ENCODE results near the gene SH3RF3. TPM values are rescaled to one million over a fixed set of nuclear protein-coding genes. Genes with fewer than 3 reads are reported as not detected.

The SH3RF3 gene
- total and polyA plus RNA-seq, 10 of the 15 experiments (the other 5 are each of a cell fraction or from before 2014, with no cell fraction given), result 0.08 to 8.8 (median 2.3) TPM

DNA sequence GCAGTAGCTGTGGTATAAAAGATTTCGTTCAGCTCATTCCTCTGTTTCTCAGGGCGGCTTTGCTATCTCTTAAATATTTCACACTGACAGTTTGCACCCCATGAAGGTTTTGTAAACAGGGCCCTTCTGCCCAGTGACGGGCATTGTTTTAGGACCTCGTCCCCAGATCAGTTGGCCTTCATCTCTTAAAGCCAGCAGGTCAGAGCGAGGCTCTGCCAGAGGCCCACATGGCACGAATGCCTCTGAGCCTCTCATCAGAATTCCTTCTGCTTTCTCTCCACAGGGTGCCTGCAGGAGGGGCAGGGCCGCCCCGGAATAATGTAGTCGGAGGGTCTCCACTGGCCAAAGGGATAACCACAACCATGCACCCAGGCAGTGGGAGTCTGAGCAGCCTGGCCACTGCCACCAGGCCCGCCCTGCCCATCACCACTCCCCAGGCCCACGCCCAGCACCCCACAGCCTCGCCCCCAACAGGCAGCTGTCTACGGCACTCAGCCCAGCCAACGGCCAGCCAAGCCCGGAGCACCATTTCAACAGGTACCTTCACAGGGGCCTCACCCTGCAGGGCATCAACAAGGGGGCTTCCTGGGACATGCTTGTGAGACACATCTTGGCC lies 307.7 kb downstream of the SH3RF3 start (continued):
- no peak for TF ChIP-seq FOS (IDR thresholded peaks at IDR 0.05; ENCODE audit: borderline replicate concordance, extremely low read depth, insufficient read length)
- no peak for TF ChIP-seq SREBF2 (IDR thresholded peaks at IDR 0.05; ENCODE audit: low read length)
- TF ChIP-seq CBFB (IDR thresholded peaks at IDR 0.05; ENCODE audit: low read depth), result no peak
- no peak for TF ChIP-seq SMAD1 (IDR thresholded peaks at IDR 0.05; ENCODE audit: low read depth, partially characterized antibody)
- no peak for TF ChIP-seq TCF7 (IDR thresholded peaks at IDR 0.05; ENCODE audit: borderline replicate concordance)
- TF ChIP-seq ESRRA (IDR thresholded peaks at IDR 0.05; ENCODE audit: low read length), result no peak

GRCh38 chr2:109437325-109438090 lies 308.5 kb downstream of the SH3RF3 start:
- Histone ChIP-seq H3K4me1 (ENCODE audit: control insufficient read depth, insufficient read depth, low read length) (no peaks in the 10 kb centered on the region), H3K27me3 (replicated peaks in 1 of 2; ENCODE audit: control insufficient read depth in 2 of 2, insufficient read depth in 2 of 2, low read length in 1 of 2) (no peaks in the 10 kb centered on the region), H3K9me3 (replicated peaks; ENCODE audit: control insufficient read depth, insufficient read depth, low read length) (no peaks in the 10 kb centered on the region; the same call in 2 of the 3 replicates), H3K4me3 (no peak overlapping the region), H3K27ac (ENCODE audit: control insufficient read depth, insufficient read depth) (no peak overlapping the region), H3K79me2 (ENCODE audit: control insufficient read depth, insufficient read depth, low read length) (no peaks in the 10 kb centered on the region), H4K20me1 (ENCODE audit: control insufficient read depth, insufficient read depth) (no peaks in the 10 kb centered on the region), H2AFZ (ENCODE audit: control insufficient read depth, low read depth, low read length) (no peak overlapping the region), H3K4me2 (ENCODE audit: control insufficient read depth, insufficient read depth) (no peak overlapping the region), H3K36me3 (ENCODE audit: control insufficient read depth in 2 of 2, insufficient read depth in 2 of 2, low read length in 1 of 2) (no peaks in the 10 kb centered on the region), H3K9ac (ENCODE audit: control insufficient read depth, insufficient read depth, low read length) (no peak overlapping the region)
- no peak for DNase-seq (ENCODE audit: low read depth, low spot score)
- RAD21 ChIA-PET (ENCODE audit: unreplicated experiment), result no interaction called here
- SMC1A ChIA-PET (ENCODE audit: uncharacterized antibody, unreplicated experiment), result no interaction called here
- no TSS peak for BruUV-seq (replicated peaks)
- in situ Hi-C loops (cut with MboI), result no loop called here
- no peak for FAIRE-seq
- intact Hi-C loops (cut with micrococcal nuclease; ENCODE audit: unreplicated experiment), result no loop called here
- POLR2A ChIA-PET, result no interaction called here
- no peak for ATAC-seq
- CTCF ChIA-PET, result no interaction called here
- 44% methylated on average over 15 of the region's 15 CpGs for WGBS (ENCODE audit: insufficient coverage, insufficient replicate concordance, low lambda C conversion rate, missing lambda C conversion rate)
- no peak for TF ChIP-seq MEF2B (IDR thresholded peaks at IDR 0.05; ENCODE audit: partially characterized antibody, poor library complexity, severe bottlenecking)
- TF ChIP-seq ZNF217 (IDR thresholded peaks at IDR 0.05), result no peak
- no peak for TF ChIP-seq RAD51 (IDR thresholded peaks at IDR 0.05)
- TF ChIP-seq CREM (IDR thresholded peaks at IDR 0.05; ENCODE audit: low read depth), result no peak
- no peak for TF ChIP-seq NFYA (IDR thresholded peaks at IDR 0.05; ENCODE audit: borderline replicate concordance, low read depth, low read length)
- TF ChIP-seq NBN (IDR thresholded peaks at IDR 0.05), result no peak
- TF ChIP-seq BMI1 (IDR thresholded peaks at IDR 0.05; ENCODE audit: borderline replicate concordance), result no peak
- no peak for TF ChIP-seq TCF7 (IDR thresholded peaks at IDR 0.05; ENCODE audit: borderline replicate concordance)
- TF ChIP-seq LARP7 (IDR thresholded peaks at IDR 0.05), result no peak
- no peak for TF ChIP-seq ETV6 (conservative IDR thresholded peaks at IDR 0.05 in 1 of 2, IDR thresholded peaks at IDR 0.05 in 1 of 2; ENCODE audit: borderline replicate concordance in 1 of 2, low read depth in 1 of 2)
- TF ChIP-seq KLF5 (IDR thresholded peaks at IDR 0.05; ENCODE audit: partially characterized antibody), result no peak
- TF ChIP-seq, protein P1, sequence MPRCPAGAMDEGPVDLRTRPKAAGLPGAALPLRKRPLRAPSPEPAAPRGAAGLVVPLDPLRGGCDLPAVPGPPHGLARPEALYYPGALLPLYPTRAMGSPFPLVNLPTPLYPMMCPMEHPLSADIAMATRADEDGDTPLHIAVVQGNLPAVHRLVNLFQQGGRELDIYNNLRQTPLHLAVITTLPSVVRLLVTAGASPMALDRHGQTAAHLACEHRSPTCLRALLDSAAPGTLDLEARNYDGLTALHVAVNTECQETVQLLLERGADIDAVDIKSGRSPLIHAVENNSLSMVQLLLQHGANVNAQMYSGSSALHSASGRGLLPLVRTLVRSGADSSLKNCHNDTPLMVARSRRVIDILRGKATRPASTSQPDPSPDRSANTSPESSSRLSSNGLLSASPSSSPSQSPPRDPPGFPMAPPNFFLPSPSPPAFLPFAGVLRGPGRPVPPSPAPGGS (IDR thresholded peaks at IDR 0.05; ENCODE audit: borderline replicate concordance, insufficient read depth, low read depth, low read length, poor library complexity, severe bottlenecking), result no peak
- no peak for TF ChIP-seq CEBPB (IDR thresholded peaks at IDR 0.05; ENCODE audit: borderline replicate concordance in 1 of 2, low read depth in 2 of 2, low read length in 2 of 2)
- no peak for TF ChIP-seq YY1 (IDR thresholded peaks at IDR 0.05; ENCODE audit: low read depth, low read length)
- no peak for TF ChIP-seq GATAD2B (conservative IDR thresholded peaks at IDR 0.05; ENCODE audit: low read depth)
- no peak for TF ChIP-seq TAF1 (IDR thresholded peaks at IDR 0.05; ENCODE audit: borderline replicate concordance, low read depth, low read length)
- TF ChIP-seq POLR2AphosphoS2 (IDR thresholded peaks at IDR 0.05; ENCODE audit: low read depth, low read length), result no peak
- TF ChIP-seq POU2F2 (IDR thresholded peaks at IDR 0.05; ENCODE audit: borderline replicate concordance, low read depth, low read length), result no peak
- TF ChIP-seq MEF2A (IDR thresholded peaks at IDR 0.05; ENCODE audit: insufficient read depth, low read depth, low read length), result no peak

Measured in GM12878 (cell line).